ENCODE measurements around the gene PTP4A2.

- TF ChIP-seq POLR2AphosphoS5 (IDR thresholded peaks at IDR 0.05; ENCODE audit: low read depth, low read length), result no peak
- TF ChIP-seq POLR2A (IDR thresholded peaks at IDR 0.05; ENCODE audit: low read depth, low read length), result no peak
- TF ChIP-seq TAF1 (IDR thresholded peaks at IDR 0.05; ENCODE audit: low read depth, low read length), result no peak
Measured at GRCh38 chr1:31981456-31981839, 43.3 kb upstream of the PTP4A2 start.
